OCI-LY7 (cell line): ENCODE measurements around the gene KBTBD13. TPM values are rescaled to one million over a fixed set of nuclear protein-coding genes. Genes with fewer than 3 reads are reported as not detected.

Source experiments
- BruUV-seq: library from RNA; stranded (reverse); fragments of 400-500 nt; replicated peaks from 2 replicates; lab custom pipeline; 2021; lab: Mats Ljungman, UMichigan
- CTCF ChIA-PET: fragments of 300-600 bp; sonication (Branson Sonifier 250); formaldehyde crosslinking; loops from one replicate; lab custom pipeline; 2022; ENCODE audit warnings: antibody characterized with exemption; ENCODE audit not compliant: unreplicated experiment; lab: Charles Lee
- POLR2A ChIA-PET: fragments of 300-600 bp; sonication (Branson Sonifier 250); formaldehyde crosslinking; loops from one replicate; lab custom pipeline; 2022; ENCODE audit warnings: antibody characterized with exemption; lab: Charles Lee
- DNase-seq: peaks from one replicate; pipeline ENCODE4 v3.0.0-alpha.2; 2015; ENCODE audit warnings: low spot score
- H2AFZ ChIP-seq: fragments of 200-600 bp; sonication (generic), shearing (Covaris generic); 2 replicates; pipeline ENCODE4 v1.6.1; 2014; ENCODE audit warnings: mild to moderate bottlenecking, antibody characterized with exemption, low read length, moderate library complexity
- H3K27ac ChIP-seq: fragments of 200-600 bp; sonication (generic); 2 replicates; pipeline ENCODE4 v1.5.1; 2014; ENCODE audit warnings: mixed run types, low read depth, mild to moderate bottlenecking, moderate library complexity, low read length, inconsistent platforms; ENCODE audit not compliant: poor library complexity, severe bottlenecking
- H3K36me3 ChIP-seq: fragments of 200-600 bp; sonication (generic); 2 replicates; pipeline ENCODE4 v1.6.1; 2014; ENCODE audit warnings: mild to moderate bottlenecking, antibody characterized with exemption, low read length, moderate library complexity, mixed read lengths; ENCODE audit not compliant: insufficient read depth
- H3K4me1 ChIP-seq: fragments of 200-600 bp; sonication (generic); 2 replicates; pipeline ENCODE4 v1.5.1; 2014; ENCODE audit warnings: mild to moderate bottlenecking, low read length; ENCODE audit not compliant: insufficient read depth, poor library complexity, severe bottlenecking
- H3K4me2 ChIP-seq: fragments of 200-600 bp; sonication (generic); 2 replicates; pipeline ENCODE4 v1.6.1; 2014; ENCODE audit warnings: mild to moderate bottlenecking, low read length
- H3K4me3 ChIP-seq: fragments of 200-600 bp; sonication (generic); 2 replicates; pipeline ENCODE4 v1.5.1; 2014; ENCODE audit warnings: mild to moderate bottlenecking, low read depth, low read length; ENCODE audit not compliant: poor library complexity, severe bottlenecking
- H3K79me2 ChIP-seq: fragments of 200-600 bp; sonication (generic); 2 replicates; pipeline ENCODE4 v1.6.1; 2016; ENCODE audit warnings: low read depth, mild to moderate bottlenecking, low read length, moderate library complexity, mixed read lengths; ENCODE audit not compliant: insufficient read depth
- H3K9me2 ChIP-seq: fragments of 200-600 bp; sonication (generic); 2 replicates; pipeline ENCODE4 v1.6.1; 2016; ENCODE audit warnings: mild to moderate bottlenecking, low read length, mixed read lengths; ENCODE audit not compliant: insufficient read depth
- H3K9me3 ChIP-seq: fragments of 200-600 bp; sonication (generic); 2 replicates; pipeline ENCODE4 v1.6.1; 2014; ENCODE audit warnings: mild to moderate bottlenecking, mixed run types, low read length, mixed read lengths
- H4K20me1 ChIP-seq: fragments of 200-600 bp; sonication (generic); 2 replicates; pipeline ENCODE4 v1.6.1; 2014; ENCODE audit warnings: mild to moderate bottlenecking, antibody characterized with exemption, low read length, moderate library complexity, mixed read lengths; ENCODE audit not compliant: insufficient read depth
- EZH2phosphoT487 ChIP-seq: fragments of 200-600 bp; sonication (generic); IDR thresholded peaks from 2 replicates; pipeline ENCODE4 v1.6.1; 2018; ENCODE audit warnings: low read depth, borderline replicate concordance, mild to moderate bottlenecking, mixed run types, antibody characterized with exemption, low read length, moderate library complexity, mixed read lengths
- intact Hi-C: fragments of 100-400 bp; cut with micrococcal nuclease; formaldehyde crosslinking; loops from one replicate; pipeline ENCODE4 v1.10.0; 2022; ENCODE audit not compliant: unreplicated experiment
- total RNA-seq, 2 experiments: library from RNA; depleted of rRNA in 1 of 2; stranded (reverse); fragments of >200 nt in 1 of 2; shearing (Covaris generic) in 1 of 2; gene quantifications; 2 replicates each; pipeline ENCODE4 v1.2.3, GENCODE V29; 2014 to 2022
- TF ChIP-seq, protein P1 (sequence below): fragments of 200-600 bp; sonication (generic); conservative IDR thresholded peaks from 2 replicates; pipeline ENCODE4 v1.5.1; 2014; ENCODE audit warnings: mild to moderate bottlenecking, antibody characterized with exemption, low read length, moderate library complexity, mixed read lengths

KBTBD13 gene
- total RNA-seq, 2 experiments from 2014 or later, result not detected

DNA sequence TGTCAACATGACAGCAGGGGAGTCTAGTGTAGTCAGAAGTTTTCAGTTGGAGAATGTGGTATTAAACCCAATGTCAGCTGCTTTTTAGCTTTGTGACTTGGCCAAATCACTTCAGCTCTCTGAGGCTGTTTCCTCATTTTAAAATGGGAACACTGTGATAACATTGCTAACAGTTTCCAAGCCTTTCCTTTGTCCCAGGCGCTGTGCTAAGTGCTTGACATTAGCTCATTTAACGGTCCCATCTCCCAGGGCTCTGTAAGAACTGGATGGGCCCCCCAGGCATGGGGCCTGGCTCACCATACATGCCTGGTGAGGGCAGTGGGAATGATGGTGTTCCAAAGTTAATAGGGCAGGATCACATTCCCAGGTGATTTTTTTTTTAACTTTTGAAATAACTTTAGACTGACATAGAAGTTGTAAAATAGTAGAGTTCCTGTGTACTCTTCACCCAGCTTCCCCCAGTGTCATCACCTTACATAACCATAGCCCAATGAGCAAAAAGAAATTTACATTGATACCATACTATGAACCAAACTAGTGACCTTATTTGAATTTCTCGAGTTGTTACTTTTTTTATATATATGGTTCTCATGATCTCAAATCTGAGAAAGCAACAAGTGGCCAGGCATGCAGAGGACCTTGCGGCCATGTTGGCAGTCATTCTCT is 16.5 kb upstream of the KBTBD13 start:
- DNase-seq, result no peak
- CTCF ChIA-PET, result no interaction called here
- POLR2A ChIA-PET, result interaction anchor here (0.6 to 0.8 kb wide), 2 partner anchors 21 to 870 kb away, joined by 3 read pairs; no protein-coding TSS in a partner anchor
- Histone ChIP-seq H3K4me2 (no peak overlapping the region), H3K4me3 (no peak overlapping the region), H3K4me1 (no peaks in the 10 kb centered on the region), H3K36me3 (no peaks in the 10 kb centered on the region), H2AFZ (no peak overlapping the region), H3K9me2 (no peaks in the 10 kb centered on the region), H4K20me1 (no peaks in the 10 kb centered on the region), H3K79me2 (no peaks in the 10 kb centered on the region), H3K27ac (no peak overlapping the region), H3K9me3 (no peaks in the 10 kb centered on the region)
- intact Hi-C loops, result no loop called here
- no TSS peak for BruUV-seq
- TF ChIP-seq, protein P1, sequence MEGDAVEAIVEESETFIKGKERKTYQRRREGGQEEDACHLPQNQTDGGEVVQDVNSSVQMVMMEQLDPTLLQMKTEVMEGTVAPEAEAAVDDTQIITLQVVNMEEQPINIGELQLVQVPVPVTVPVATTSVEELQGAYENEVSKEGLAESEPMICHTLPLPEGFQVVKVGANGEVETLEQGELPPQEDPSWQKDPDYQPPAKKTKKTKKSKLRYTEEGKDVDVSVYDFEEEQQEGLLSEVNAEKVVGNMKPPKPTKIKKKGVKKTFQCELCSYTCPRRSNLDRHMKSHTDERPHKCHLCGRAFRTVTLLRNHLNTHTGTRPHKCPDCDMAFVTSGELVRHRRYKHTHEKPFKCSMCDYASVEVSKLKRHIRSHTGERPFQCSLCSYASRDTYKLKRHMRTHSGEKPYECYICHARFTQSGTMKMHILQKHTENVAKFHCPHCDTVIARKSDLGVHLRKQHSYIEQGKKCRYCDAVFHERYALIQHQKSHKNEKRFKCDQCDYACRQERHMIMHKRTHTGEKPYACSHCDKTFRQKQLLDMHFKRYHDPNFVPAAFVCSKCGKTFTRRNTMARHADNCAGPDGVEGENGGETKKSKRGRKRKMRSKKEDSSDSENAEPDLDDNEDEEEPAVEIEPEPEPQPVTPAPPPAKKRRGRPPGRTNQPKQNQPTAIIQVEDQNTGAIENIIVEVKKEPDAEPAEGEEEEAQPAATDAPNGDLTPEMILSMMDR, result no peak

GRCh38 chr15:65060641-65061397 is 15.7 kb upstream of the KBTBD13 start:
- no peak overlapping the region for H3K4me2 ChIP-seq
- BruUV-seq, result no TSS peak
- H3K27ac ChIP-seq, result no peak overlapping the region
- H3K9me3 ChIP-seq, result no peaks in the 10 kb centered on the region
- H3K36me3 ChIP-seq, result no peaks in the 10 kb centered on the region
- no peak overlapping the region for H3K4me3 ChIP-seq
- H4K20me1 ChIP-seq, result no peaks in the 10 kb centered on the region
- no peaks in the 10 kb centered on the region for H3K9me2 ChIP-seq
- H2AFZ ChIP-seq, result no peak overlapping the region
- TF ChIP-seq EZH2phosphoT487, result no peak
- TF ChIP-seq, protein P1, result no peak
- ChIA-PET CTCF (no interaction called here), POLR2A (interaction anchor here (1.5 kb wide), 1 partner anchor 13 kb away, joined by 6 read pairs; no protein-coding TSS in a partner anchor)
- H3K4me1 ChIP-seq, result no peaks in the 10 kb centered on the region
- intact Hi-C loops, result no loop called here
- DNase-seq, result no peak
- H3K79me2 ChIP-seq, result no peaks in the 10 kb centered on the region

DNA sequence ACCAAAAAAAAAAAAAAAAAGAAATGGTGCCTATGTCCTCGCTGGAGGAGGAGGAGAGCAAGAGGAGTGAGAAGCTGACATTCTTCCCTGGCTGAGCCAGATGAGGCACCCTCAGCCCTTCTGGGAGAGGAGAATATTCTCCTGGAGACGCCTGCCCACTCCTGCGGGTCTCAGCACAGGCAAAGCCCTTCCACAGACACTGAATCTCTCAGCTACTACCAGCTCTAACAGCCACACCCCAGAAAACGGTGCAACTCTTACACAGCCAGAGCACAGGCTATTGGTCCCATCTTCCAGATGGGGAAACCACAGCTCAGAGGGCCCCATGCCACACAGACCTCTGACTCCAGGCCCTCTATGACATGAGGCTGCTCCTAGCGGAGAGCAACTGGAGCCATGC is 14.5 kb upstream of the KBTBD13 start:
- Histone ChIP-seq H3K36me3 (no peaks in the 10 kb centered on the region), H4K20me1 (no peaks in the 10 kb centered on the region), H3K4me3 (no peak overlapping the region), H3K27ac (no peak overlapping the region), H3K4me2 (no peak overlapping the region), H3K9me3 (no peaks in the 10 kb centered on the region), H3K79me2 (no peaks in the 10 kb centered on the region), H3K9me2 (no peaks in the 10 kb centered on the region), H3K4me1 (no peaks in the 10 kb centered on the region), H2AFZ (no peak overlapping the region)
- ChIA-PET CTCF (no interaction called here), POLR2A (interaction anchor here (0.6 to 1.5 kb wide), 2 partner anchors 12 to 572 kb away, joined by 3 to 6 read pairs; no protein-coding TSS in a partner anchor)
- TF ChIP-seq EZH2phosphoT487, result no peak
- TF ChIP-seq, protein P1, result no peak
- BruUV-seq, result no TSS peak
- intact Hi-C loops, result no loop called here
- no peak for DNase-seq
